HepG2 (cell line): ENCODE data around the gene PALM3. TPM values are rescaled to one million over a fixed set of nuclear protein-coding genes. Genes with fewer than 3 reads are reported as not detected.

Source experiments
- ATAC-seq: fragments of 200-7000 bp; cut with Tn5 transposase; 3 replicates; pipeline ENCODE4 v1.9.1; 2020; ENCODE audit warnings: mild to moderate bottlenecking, moderate library complexity
- BruUV-seq: library from RNA; stranded (reverse); fragments of 400-500 nt; replicated peaks from 2 replicates; lab custom pipeline; 2021; lab: Mats Ljungman, UMichigan
- CTCF ChIA-PET: fragments of 300-600 bp; formaldehyde crosslinking; extraction: SDS; loops from one replicate; lab custom pipeline; 2021; ENCODE audit warnings: low total read pairs, inconsistent platforms, low intra/inter-chr PET ratio; lab: Yijun Ruan, JAX
- POLR2A ChIA-PET: fragments of 350-600 bp; sonication (Branson Sonifier 250); formaldehyde crosslinking; loops from one replicate; lab custom pipeline; 2020; ENCODE audit warnings: antibody characterized with exemption, inconsistent platforms; lab: Yijun Ruan, JAX
- DNase-seq: peaks from one replicate; pipeline ENCODE4 v3.0.0-alpha.2; 2015; ENCODE audit warnings: low spot score
- FAIRE-seq: peaks from 3 replicates; lab custom pipeline; 2011; peaks lifted over from hg19 to GRCh38; lab: Jason Lieb, UNC
- H2AFZ ChIP-seq: one replicate; pipeline ENCODE4 v1.6.1; 2011; ENCODE audit warnings: low read length, inconsistent platforms
- H3K27ac ChIP-seq: fragments of 300-600 bp; 3 replicates; pipeline ENCODE4 v1.8.0; 2011; ENCODE audit warnings: mixed run types, mild to moderate bottlenecking, mixed read lengths, low read length, inconsistent platforms; ENCODE audit not compliant: insufficient read depth; ENCODE audit errors: extremely low read length
- H3K27me3 ChIP-seq, 2 experiments: fragments of 200-600 bp in 1 of 2; 2 replicates in 1 of 2; 3 replicates in 1 of 2; pipeline versions ENCODE4 v1.6.0 to v1.8.0; 2011; ENCODE audit warnings: low read length in 2 of 2, mild to moderate bottlenecking in 2 of 2, moderate library complexity in 2 of 2, inconsistent platforms in 1 of 2; ENCODE audit not compliant: insufficient read depth in 2 of 2, control insufficient read depth in 1 of 2
- H3K36me3 ChIP-seq, 2 experiments: fragments of 200-600 bp in 1 of 2; replicated peaks in 1 of 2; 2 replicates in 1 of 2; 3 replicates in 1 of 2; pipeline versions ENCODE4 v1.5.1 to v1.8.0; 2011; ENCODE audit warnings: low read length in 2 of 2, inconsistent platforms in 1 of 2; ENCODE audit not compliant: insufficient read depth in 2 of 2, control insufficient read depth in 1 of 2
- H3K4me1 ChIP-seq: 2 replicates; pipeline ENCODE4 v1.5.1; 2012; ENCODE audit warnings: low read length, inconsistent platforms; ENCODE audit not compliant: insufficient read depth
- H3K4me2 ChIP-seq: 2 replicates; pipeline ENCODE4 v1.6.0; 2011; ENCODE audit warnings: low read depth, low read length, inconsistent platforms
- H3K4me3 ChIP-seq, 3 experiments: fragments of 200-600 bp in 1 of 3; sonication (generic), shearing (Covaris generic) in 1 of 3; replicated peaks in 1 of 3; 2 replicates each; pipeline ENCODE4 v1.5.1; 2011 to 2016; ENCODE audit warnings: low read length in 3 of 3, inconsistent platforms in 2 of 3, low read depth in 2 of 3, mild to moderate bottlenecking in 2 of 3, control low read depth in 1 of 3, mixed read lengths in 1 of 3; ENCODE audit not compliant: insufficient read depth in 1 of 3
- H3K79me2 ChIP-seq: one replicate; pipeline ENCODE4 v1.6.1; 2011; ENCODE audit warnings: low read length, inconsistent platforms; ENCODE audit not compliant: insufficient read depth
- H3K9ac ChIP-seq: 2 replicates; pipeline ENCODE4 v1.6.0; 2011; ENCODE audit warnings: mild to moderate bottlenecking, low read depth, low read length, inconsistent platforms; ENCODE audit not compliant: insufficient read depth
- H3K9me3 ChIP-seq: 2 replicates; pipeline ENCODE4 v1.5.1; 2012; ENCODE audit warnings: mild to moderate bottlenecking, low read length
- H4K20me1 ChIP-seq: 2 replicates; pipeline ENCODE4 v1.6.0; 2011; ENCODE audit warnings: inconsistent platforms, mild to moderate bottlenecking, low read length, moderate library complexity; ENCODE audit not compliant: insufficient read depth
- E2F1 ChIP-seq: sonication (generic); formaldehyde crosslinking; IDR thresholded peaks from 2 replicates; pipeline ENCODE4 v1.5.0; 2020; ENCODE audit warnings: missing genetic modification reagents
- HES4 ChIP-seq: sonication (generic); formaldehyde crosslinking; IDR thresholded peaks from 2 replicates; pipeline ENCODE4 v1.9.0; 2021; ENCODE audit warnings: mild to moderate bottlenecking, missing genetic modification reagents, borderline replicate concordance
- HNRNPL ChIP-seq: fragments of 200-400 bp; formaldehyde crosslinking; IDR thresholded peaks from 2 replicates; pipeline ENCODE4 v1.6.1; 2017; ENCODE audit warnings: mild to moderate bottlenecking, low read depth, low read length
- KLF12 ChIP-seq: sonication (generic); formaldehyde crosslinking; IDR thresholded peaks from 2 replicates; pipeline ENCODE4 v1.4.0; 2020; ENCODE audit warnings: missing genetic modification reagents, borderline replicate concordance
- NR2C2 ChIP-seq: sonication (generic); formaldehyde crosslinking; IDR thresholded peaks from 2 replicates; pipeline ENCODE4 v1.4.0; 2020; ENCODE audit warnings: missing genetic modification reagents, mild to moderate bottlenecking, moderate library complexity, borderline replicate concordance
- POGK ChIP-seq: sonication (generic); formaldehyde crosslinking; conservative IDR thresholded peaks from 2 replicates; pipeline ENCODE4 v1.8.0; 2022; ENCODE audit warnings: mild to moderate bottlenecking, moderate library complexity, missing genetic modification reagents
- SATB2 ChIP-seq: sonication (generic); formaldehyde crosslinking; IDR thresholded peaks from 2 replicates; pipeline ENCODE4 v1.5.0; 2020; ENCODE audit warnings: missing genetic modification reagents
- SRSF1 ChIP-seq: fragments of 200-400 bp; formaldehyde crosslinking; optimal IDR thresholded peaks from 2 replicates; pipeline ENCODE3; 2017; ENCODE audit warnings: mild to moderate bottlenecking, low read depth, low read length, moderate library complexity
- STAT5B ChIP-seq: sonication (generic); formaldehyde crosslinking; IDR thresholded peaks from 2 replicates; pipeline ENCODE4 v1.4.0; 2020; ENCODE audit warnings: missing genetic modification reagents
- SYNCRIP ChIP-seq: fragments of 200-400 bp; formaldehyde crosslinking; IDR thresholded peaks from 2 replicates; pipeline ENCODE4 v1.6.1; 2018; ENCODE audit warnings: mild to moderate bottlenecking, low read depth, low read length; ENCODE audit not compliant: insufficient read depth
- TGIF2 ChIP-seq: IDR thresholded peaks from 2 replicates; pipeline ENCODE4 v1.6.1; 2016; ENCODE audit warnings: control low read depth, missing compliant biosample characterization
- ZBTB38 ChIP-seq: sonication (generic); formaldehyde crosslinking; IDR thresholded peaks from 2 replicates; pipeline ENCODE4 v1.5.1; 2020; ENCODE audit warnings: mild to moderate bottlenecking, missing genetic modification reagents
- ZNF343 ChIP-seq: sonication (generic); formaldehyde crosslinking; IDR thresholded peaks from 2 replicates; pipeline ENCODE4 v1.4.0; 2020; ENCODE audit warnings: mild to moderate bottlenecking, missing genetic modification reagents
- ZNF432 ChIP-seq: sonication (generic); formaldehyde crosslinking; IDR thresholded peaks from 2 replicates; pipeline ENCODE4 v1.5.0; 2020; ENCODE audit warnings: missing genetic modification reagents, mild to moderate bottlenecking, borderline replicate concordance
- ZNF441 ChIP-seq: sonication (generic); formaldehyde crosslinking; IDR thresholded peaks from 2 replicates; pipeline ENCODE4 v1.7.0; 2021; ENCODE audit warnings: missing genetic modification reagents, borderline replicate concordance
- WGBS: methylation state at CpG from one replicate; pipeline ENCODE4 v1.1.6; 2017; ENCODE audit warnings: low lambda C conversion rate; 5-methylcytosine and 5-hydroxymethylcytosine counted together
- in situ Hi-C: cut with HindIII; loops from 2 replicates; pipeline ENCODE4 v1.10.0; 2017; ENCODE audit warnings: low pct_unique_long_range_greater_than_20kb; ENCODE audit not compliant: extremely low pct_ligation_motif_present
- intact Hi-C: fragments of 100-400 bp; cut with micrococcal nuclease; formaldehyde crosslinking; loops from one replicate; pipeline ENCODE4 v1.10.0; 2022; ENCODE audit not compliant: unreplicated experiment
- polyA plus RNA-seq, 8 experiments: library from polyadenylated mRNA; depleted of rRNA in 3 of 8; stranded (reverse) in 7 of 8; unstranded in 1 of 8; fragments of >200 nt; fragmentation: Illumina TruSeq in 4 of 8; extraction: Trizol in 4 of 8; gene quantifications; 2 replicates each; pipeline versions ENCODE4 v1.2.1 to v1.2.3, GENCODE V29; 2011 to 2016; ENCODE audit warnings: low read depth in 4 of 8, missing spikeins in 1 of 8, mixed read lengths in 1 of 8; ENCODE audit not compliant: insufficient read depth in 1 of 8
- total RNA-seq, 5 experiments: library from RNA; depleted of rRNA; stranded (reverse); fragments of >200 nt; fragmentation: Illumina TruSeq; extraction: Trizol; gene quantifications; 2 replicates each; pipeline ENCODE4 v1.2.3, GENCODE V29; 2016; ENCODE audit warnings: low read depth in 1 of 5
- TF ChIP-seq, protein P1 (sequence below): sonication (generic); formaldehyde crosslinking; IDR thresholded peaks from 2 replicates; pipeline ENCODE4 v1.8.0; 2023; ENCODE audit warnings: mild to moderate bottlenecking, missing genetic modification reagents
- TF ChIP-seq, protein P2 (sequence below): sonication (generic); formaldehyde crosslinking; IDR thresholded peaks from 2 replicates; pipeline ENCODE4 v1.5.0; 2020; ENCODE audit warnings: missing genetic modification reagents

The PALM3 gene
- total and polyA plus RNA-seq, 2 of the 13 experiments (the other 11 are each of a cell fraction or from before 2014, with no cell fraction given), result 0.79 to 2.4 TPM

DNA sequence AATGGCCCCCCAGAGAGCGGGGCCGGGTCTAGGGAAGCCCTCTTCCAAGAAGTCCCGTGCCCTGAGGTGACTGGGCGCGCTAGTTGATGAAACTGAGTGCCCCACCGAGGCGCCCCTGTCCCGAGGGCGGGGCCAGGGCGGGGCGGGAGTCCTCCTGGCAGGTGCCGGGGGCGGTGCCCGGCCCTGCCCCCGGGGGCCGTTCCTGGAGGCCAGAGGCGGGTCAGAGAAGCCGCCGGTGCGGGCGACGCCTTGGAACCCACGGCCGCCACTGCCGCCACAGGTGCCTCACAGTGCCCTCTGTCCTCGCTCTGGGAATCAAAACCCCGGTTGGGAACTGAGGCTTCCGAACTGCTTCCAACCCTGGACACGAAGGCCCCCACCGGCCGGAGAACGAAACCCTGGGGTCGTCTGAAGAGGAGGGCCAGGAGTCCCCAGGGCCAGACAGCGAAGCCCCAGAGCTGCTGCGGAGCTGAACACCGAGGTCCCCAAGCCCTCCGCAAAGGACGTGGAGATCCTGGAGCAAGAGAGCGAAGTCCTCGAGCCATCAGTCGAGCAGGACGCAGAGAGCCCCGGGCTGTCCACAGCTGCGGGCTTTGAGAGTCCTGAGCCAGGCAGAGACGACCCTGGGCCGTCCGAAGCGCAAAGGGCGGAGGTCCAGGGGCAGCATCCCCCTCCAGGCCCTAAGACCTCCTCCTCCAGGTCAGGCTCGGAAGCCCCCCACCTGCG is 10.8 kb upstream of the PALM3 start, which contains the start of gene MISP3:
MISP3 (plus strand) TSS at position 252 of the 726 bp plus-strand sequence. CDS start 524 bp downstream, outside the sequence.
- H4K20me1 ChIP-seq, result no peaks in the 10 kb centered on the region
- H3K4me3 ChIP-seq, result peak within 1 kb of the TSS; percentile 76 to 94 (median 80)
- TSS peak; percentile 73 for BruUV-seq
- peak; percentile 50 for ATAC-seq
- peaks cover 3% of the 10 kb centered on the region for H3K79me2 ChIP-seq
- in situ Hi-C loops (loop anchor here (5.0 to 25.0 kb wide), 2 partner anchors 190 to 310 kb away; partner anchors contain the start of genes C19orf53 and MRI1), intact Hi-C loops (loop anchor here (1.0 to 5.0 kb wide), 2 partner anchors 65 to 192 kb away; partner anchors contain the start of gene RFX1)
- ChIA-PET POLR2A (interaction anchor here (1.1 to 5.2 kb wide), 12 partner anchors 8 to 200 kb away, joined by 3 to 62 read pairs (median 5); partner anchors contain the start of genes ASF1B, DCAF15, IL27RA and PALM3), CTCF (interaction anchor here (0.6 to 4.7 kb wide), 4 partner anchors 14 to 192 kb away, joined by 3 to 79 read pairs (median 10); partner anchors contain the start of gene SAMD1)
- no peaks in the 10 kb centered on the region for H3K36me3 ChIP-seq
- FAIRE-seq, result no peak
- DNase-seq, result no peak
- no peaks in the 10 kb centered on the region for H3K9me3 ChIP-seq
- peak within 1 kb of the TSS; percentile 91 for H3K27ac ChIP-seq
- peak within 1 kb of the TSS; percentile 79 for H3K9ac ChIP-seq
- WGBS, result 0% methylated on average over 7 of the region's 51 CpGs
- peak within 1 kb of the TSS; percentile 98 for H3K4me2 ChIP-seq
- no peak within 1 kb of the TSS for H2AFZ ChIP-seq
- H3K4me1 ChIP-seq, result peaks cover 8% of the 10 kb centered on the region
- no peaks in the 10 kb centered on the region; a peak in 2 of 5 replicates for H3K27me3 ChIP-seq
- peak; percentile 19 for TF ChIP-seq SRSF1
- 0 out of 2 replicates have a peak, but pooled peaks have one; percentile 19 for TF ChIP-seq ZNF441 (CRISPR knock-in tag)
- TF ChIP-seq, protein P1, sequence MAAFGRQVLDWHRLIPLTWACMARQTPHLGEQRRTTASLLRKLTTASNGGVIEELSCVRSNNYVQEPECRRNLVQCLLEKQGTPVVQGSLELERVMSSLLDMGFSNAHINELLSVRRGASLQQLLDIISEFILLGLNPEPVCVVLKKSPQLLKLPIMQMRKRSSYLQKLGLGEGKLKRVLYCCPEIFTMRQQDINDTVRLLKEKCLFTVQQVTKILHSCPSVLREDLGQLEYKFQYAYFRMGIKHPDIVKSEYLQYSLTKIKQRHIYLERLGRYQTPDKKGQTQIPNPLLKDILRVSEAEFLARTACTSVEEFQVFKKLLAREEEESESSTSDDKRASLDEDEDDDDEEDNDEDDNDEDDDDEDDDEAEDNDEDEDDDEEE, result 0 out of 2 replicates have a peak, but pooled peaks have one; percentile 24
- no peak for TF ChIP-seq ZNF432 (CRISPR knock-in tag)
- TF ChIP-seq SATB2 (CRISPR knock-in tag), result no peak
- peak; percentile 47; the same call in 1 of the 2 replicates for TF ChIP-seq KLF12 (CRISPR knock-in tag)
- TF ChIP-seq POGK, result no peak; the same call in 1 of the 2 replicates
- TF ChIP-seq TGIF2 (CRISPR knock-in tag), result no peak
- TF ChIP-seq SYNCRIP, result no peak
- no peak; the same call in 1 of the 2 replicates for TF ChIP-seq HNRNPL
- no peak for TF ChIP-seq STAT5B (CRISPR knock-in tag)
- TF ChIP-seq NR2C2 (CRISPR knock-in tag), result peak; percentile 35; the same call in 1 of the 2 replicates
- TF ChIP-seq, protein P2, sequence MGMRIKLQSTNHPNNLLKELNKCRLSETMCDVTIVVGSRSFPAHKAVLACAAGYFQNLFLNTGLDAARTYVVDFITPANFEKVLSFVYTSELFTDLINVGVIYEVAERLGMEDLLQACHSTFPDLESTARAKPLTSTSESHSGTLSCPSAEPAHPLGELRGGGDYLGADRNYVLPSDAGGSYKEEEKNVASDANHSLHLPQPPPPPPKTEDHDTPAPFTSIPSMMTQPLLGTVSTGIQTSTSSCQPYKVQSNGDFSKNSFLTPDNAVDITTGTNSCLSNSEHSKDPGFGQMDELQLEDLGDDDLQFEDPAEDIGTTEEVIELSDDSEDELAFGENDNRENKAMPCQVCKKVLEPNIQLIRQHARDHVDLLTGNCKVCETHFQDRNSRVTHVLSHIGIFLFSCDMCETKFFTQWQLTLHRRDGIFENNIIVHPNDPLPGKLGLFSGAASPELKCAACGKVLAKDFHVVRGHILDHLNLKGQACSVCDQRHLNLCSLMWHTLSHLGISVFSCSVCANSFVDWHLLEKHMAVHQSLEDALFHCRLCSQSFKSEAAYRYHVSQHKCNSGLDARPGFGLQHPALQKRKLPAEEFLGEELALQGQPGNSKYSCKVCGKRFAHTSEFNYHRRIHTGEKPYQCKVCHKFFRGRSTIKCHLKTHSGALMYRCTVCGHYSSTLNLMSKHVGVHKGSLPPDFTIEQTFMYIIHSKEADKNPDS (CRISPR knock-in tag), result no peak
- TF ChIP-seq ZBTB38 (CRISPR knock-in tag), result no peak
- TF ChIP-seq HES4 (CRISPR knock-in tag), result 0 out of 2 replicates have a peak, but pooled peaks have one; percentile 15
- no peak for TF ChIP-seq E2F1 (CRISPR knock-in tag)
- 0 out of 2 replicates have a peak, but pooled peaks have one; percentile 48 for TF ChIP-seq ZNF343 (CRISPR knock-in tag)
